CD14-positive monocyte (primary cell): ENCODE measurements around the gene SETDB1. TPM values are rescaled to one million over a fixed set of nuclear protein-coding genes. Genes with fewer than 3 reads are reported as not detected.

Experiments used
- DNase-seq, 3 donors: peaks; one replicate each; pipeline ENCODE4 v3.0.0-alpha.2; 2011 to 2022
- H2AFZ ChIP-seq: 2 replicates; pipeline ENCODE4 v1.6.0; 2012; ENCODE audit warnings: mild to moderate bottlenecking, low read depth, low read length, inconsistent platforms; ENCODE audit not compliant: insufficient read depth, poor library complexity, severe bottlenecking
- H3K27ac ChIP-seq, 2 donors: 1 replicate in 1 of 2; 2 replicates in 1 of 2; pipeline ENCODE4 v1.5.1; 2012 to 2013; ENCODE audit warnings: low read length in 2 of 2, control low read depth in 1 of 2, inconsistent platforms in 1 of 2, low read depth in 1 of 2, mild to moderate bottlenecking in 1 of 2
- H3K27me3 ChIP-seq, 2 donors: one replicate each; pipeline versions ENCODE4 v1.6.0 to v1.6.1; 2011 to 2013; ENCODE audit warnings: low read length in 2 of 2; ENCODE audit not compliant: control insufficient read depth in 2 of 2, insufficient read depth in 2 of 2
- H3K36me3 ChIP-seq, 2 donors: replicated peaks in 1 of 2; 1 replicate in 1 of 2; 2 replicates in 1 of 2; pipeline versions ENCODE4 v1.5.1 to v1.6.1; 2012 to 2013; ENCODE audit warnings: low read length in 2 of 2, control low read depth in 1 of 2, inconsistent platforms in 1 of 2, mild to moderate bottlenecking in 1 of 2; ENCODE audit not compliant: insufficient read depth in 2 of 2, control insufficient read depth in 1 of 2
- H3K4me1 ChIP-seq, 2 donors: 1 replicate in 1 of 2; 2 replicates in 1 of 2; pipeline versions ENCODE4 v1.5.1 to v1.6.1; 2012 to 2013; ENCODE audit warnings: low read length in 2 of 2, control low read depth in 1 of 2, inconsistent platforms in 1 of 2, mild to moderate bottlenecking in 1 of 2, moderate library complexity in 1 of 2; ENCODE audit not compliant: insufficient read depth in 2 of 2, control insufficient read depth in 1 of 2
- H3K4me2 ChIP-seq: replicated peaks from 2 replicates; pipeline ENCODE3; 2012; ENCODE audit warnings: low read length, moderate library complexity, mild to moderate bottlenecking; ENCODE audit not compliant: poor library complexity, severe bottlenecking; ENCODE audit errors: extremely low read depth
- H3K4me3 ChIP-seq, 3 experiments: fragments of 200-600 bp in 1 of 3; sonication (generic) in 1 of 3; replicated peaks in 1 of 3; 1 replicate in 2 of 3; 2 replicates in 1 of 3; pipeline ENCODE4 v1.5.1; 2011 to 2013; ENCODE audit warnings: low read length in 3 of 3, mild to moderate bottlenecking in 3 of 3, control low read depth in 2 of 3, low read depth in 2 of 3, inconsistent platforms in 1 of 3, moderate library complexity in 1 of 3
- H3K79me2 ChIP-seq: 2 replicates; pipeline ENCODE4 v1.6.0; 2012; ENCODE audit warnings: mild to moderate bottlenecking, control low read depth, inconsistent platforms, low read length, moderate library complexity; ENCODE audit not compliant: insufficient read depth
- H3K9ac ChIP-seq: 2 replicates; pipeline ENCODE4 v1.6.0; 2017; ENCODE audit warnings: low read length, mild to moderate bottlenecking; ENCODE audit not compliant: insufficient read depth, poor library complexity, severe bottlenecking
- H3K9me3 ChIP-seq, 2 donors: replicated peaks in 1 of 2; 1 replicate in 1 of 2; 2 replicates in 1 of 2; pipeline versions ENCODE4 v1.5.1 to v1.6.1; 2012 to 2013; ENCODE audit warnings: low read length in 2 of 2, control low read depth in 1 of 2; ENCODE audit not compliant: control insufficient read depth in 1 of 2, insufficient read depth in 1 of 2
- H4K20me1 ChIP-seq: 2 replicates; pipeline ENCODE4 v1.6.0; 2012; ENCODE audit warnings: mild to moderate bottlenecking, low read length, control low read depth, moderate library complexity; ENCODE audit not compliant: insufficient read depth
- H3K27ac Mint-ChIP-seq, 7 donors: one replicate each; pipeline ENCODE4 v1.8.0; 2020; ENCODE audit warnings: mild to moderate bottlenecking in 7 of 7, mixed read lengths in 7 of 7, moderate library complexity in 6 of 7, inconsistent platforms in 2 of 7
- H3K27me3 Mint-ChIP-seq, 3 donors: one replicate each; pipeline ENCODE4 v1.8.0; 2021 to 2022; ENCODE audit warnings: low read depth in 3 of 3, mild to moderate bottlenecking in 3 of 3, mixed read lengths in 3 of 3, moderate library complexity in 3 of 3, inconsistent platforms in 1 of 3
- H3K36me3 Mint-ChIP-seq, 2 donors: one replicate each; pipeline ENCODE4 v1.8.0; 2020; ENCODE audit warnings: mixed read lengths in 2 of 2, inconsistent platforms in 1 of 2, mild to moderate bottlenecking in 1 of 2
- H3K4me1 Mint-ChIP-seq: one replicate; pipeline ENCODE4 v1.8.0; 2020; ENCODE audit warnings: mild to moderate bottlenecking, mixed read lengths
- H3K4me3 Mint-ChIP-seq, 2 donors: one replicate each; pipeline ENCODE4 v1.8.0; 2020; ENCODE audit warnings: mild to moderate bottlenecking in 2 of 2, mixed read lengths in 2 of 2, moderate library complexity in 1 of 2
- H3K9me3 Mint-ChIP-seq, 7 donors: one replicate each; pipeline ENCODE4 v1.8.0; 2020 to 2022; ENCODE audit warnings: mixed read lengths in 7 of 7, mild to moderate bottlenecking in 6 of 7, moderate library complexity in 6 of 7, inconsistent platforms in 2 of 7
- WGBS: methylation state at CpG from one replicate; pipeline ENCODE4 v1.1.5; 2013; ENCODE audit warnings: missing lambda C conversion rate; ENCODE audit not compliant: insufficient coverage; 5-methylcytosine and 5-hydroxymethylcytosine counted together
- intact Hi-C, 2 donors: fragments of 100-400 bp; cut with micrococcal nuclease; formaldehyde crosslinking; loops; one replicate each; pipeline versions ENCODE4 v1.15.0 to v1.15.1; 2023
- polyA plus RNA-seq, 3 donors: library from polyadenylated mRNA; depleted of rRNA in 1 of 3; unstranded in 2 of 3; stranded (reverse) in 1 of 3; fragments of 300-500 nt in 2 of 3; fragments of >200 nt in 1 of 3; fragmentation: Illumina TruSeq in 2 of 3; gene quantifications; 1 replicate in 2 of 3; 2 replicates in 1 of 3; pipeline ENCODE4 v1.2.3, GENCODE V29; 2012 to 2021
- TF ChIP-seq, protein P1 (sequence below): fragments of 200-600 bp; IDR thresholded peaks from one replicate; pipeline ENCODE4 v1.8.0; 2022; ENCODE audit warnings: antibody characterized with exemption, mild to moderate bottlenecking

SETDB1 gene
- polyA plus RNA-seq, 3 donors, result 13.9 to 69.4 (median 15.5) TPM

DNA sequence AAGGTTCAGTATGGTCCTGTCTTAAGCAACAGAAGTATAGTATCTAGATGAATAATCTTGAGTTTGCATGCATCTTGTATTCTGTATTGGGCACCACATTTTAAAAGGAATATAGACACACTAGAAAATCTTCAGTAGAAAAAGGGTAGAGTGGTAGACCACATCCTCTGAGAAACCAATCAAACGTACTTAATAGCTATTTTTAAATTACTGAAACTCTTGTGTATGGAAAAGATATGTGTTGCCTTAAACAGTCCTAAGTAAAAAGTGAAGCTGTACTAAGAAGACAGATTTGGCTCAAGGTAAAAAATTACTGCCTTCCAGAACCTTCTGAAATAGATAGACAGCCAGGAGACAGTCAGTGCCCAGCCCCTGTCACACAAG is 36.1 kb upstream of the SETDB1 start:
- peaks cover 0 to 2% (median 0%) of the 10 kb centered on the region in 7 donors for H3K9me3 Mint-ChIP-seq
- Histone ChIP-seq H3K27me3 (no peaks in the 10 kb centered on the region), H3K9ac (no peak overlapping the region), H3K79me2 (no peaks in the 10 kb centered on the region), H3K4me1 (no peaks in the 10 kb centered on the region), H3K36me3 (no peaks in the 10 kb centered on the region), H4K20me1 (no peaks in the 10 kb centered on the region), H2AFZ (no peak overlapping the region), H3K9me3 (no peaks in the 10 kb centered on the region), H3K27ac (no peak overlapping the region), H3K4me3 (no peak overlapping the region), H3K4me2 (no peak overlapping the region)
- H3K36me3 Mint-ChIP-seq, result no peaks in the 10 kb centered on the region
- TF ChIP-seq, protein P1, sequence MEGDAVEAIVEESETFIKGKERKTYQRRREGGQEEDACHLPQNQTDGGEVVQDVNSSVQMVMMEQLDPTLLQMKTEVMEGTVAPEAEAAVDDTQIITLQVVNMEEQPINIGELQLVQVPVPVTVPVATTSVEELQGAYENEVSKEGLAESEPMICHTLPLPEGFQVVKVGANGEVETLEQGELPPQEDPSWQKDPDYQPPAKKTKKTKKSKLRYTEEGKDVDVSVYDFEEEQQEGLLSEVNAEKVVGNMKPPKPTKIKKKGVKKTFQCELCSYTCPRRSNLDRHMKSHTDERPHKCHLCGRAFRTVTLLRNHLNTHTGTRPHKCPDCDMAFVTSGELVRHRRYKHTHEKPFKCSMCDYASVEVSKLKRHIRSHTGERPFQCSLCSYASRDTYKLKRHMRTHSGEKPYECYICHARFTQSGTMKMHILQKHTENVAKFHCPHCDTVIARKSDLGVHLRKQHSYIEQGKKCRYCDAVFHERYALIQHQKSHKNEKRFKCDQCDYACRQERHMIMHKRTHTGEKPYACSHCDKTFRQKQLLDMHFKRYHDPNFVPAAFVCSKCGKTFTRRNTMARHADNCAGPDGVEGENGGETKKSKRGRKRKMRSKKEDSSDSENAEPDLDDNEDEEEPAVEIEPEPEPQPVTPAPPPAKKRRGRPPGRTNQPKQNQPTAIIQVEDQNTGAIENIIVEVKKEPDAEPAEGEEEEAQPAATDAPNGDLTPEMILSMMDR, result no peak
- peaks cover 3 to 5% (median 3%) of the 10 kb centered on the region in 3 donors for H3K27me3 Mint-ChIP-seq
- no peak for DNase-seq
- H3K4me3 Mint-ChIP-seq, result no peak overlapping the region
- H3K4me1 Mint-ChIP-seq, result peaks cover 11% of the 10 kb centered on the region
- no peak overlapping the region for H3K27ac Mint-ChIP-seq
- WGBS, result no CpG with 5 or more reads among the region's 1 CpG
- intact Hi-C loops, result no loop called here

DNA sequence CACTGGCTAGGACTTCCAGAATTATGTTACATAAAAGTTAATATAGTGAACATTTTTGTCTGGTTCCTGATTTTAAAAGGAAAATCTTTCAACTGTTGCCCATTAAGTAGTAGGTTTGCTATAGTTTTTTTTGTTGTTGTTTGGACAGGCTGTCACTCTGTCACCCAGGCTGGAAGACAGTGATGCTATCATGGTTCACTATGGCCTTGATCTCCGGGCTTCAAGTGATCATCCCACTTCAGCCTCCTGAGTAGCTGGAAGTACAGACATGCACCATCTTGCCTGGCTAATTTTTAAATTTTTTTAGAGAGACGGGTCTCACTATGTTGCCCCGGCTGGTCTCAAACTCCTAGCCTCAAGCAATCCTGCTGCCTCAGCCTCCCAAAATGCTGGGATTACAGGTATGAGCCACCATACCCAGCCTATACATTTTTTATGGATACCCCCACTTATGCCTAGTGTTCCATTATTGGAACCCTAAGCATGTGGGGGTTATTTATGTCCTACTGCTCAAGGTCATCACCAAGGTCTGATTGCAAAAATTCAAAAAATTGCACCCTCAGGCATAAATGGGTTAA is 32.7 kb upstream of the SETDB1 start:
- 96% methylated on average over 3 of the region's 3 CpGs for WGBS
- Histone ChIP-seq H3K36me3 (no peaks in the 10 kb centered on the region), H3K4me2 (no peak overlapping the region), H3K27me3 (no peaks in the 10 kb centered on the region), H3K79me2 (no peaks in the 10 kb centered on the region), H2AFZ (no peak overlapping the region), H3K9ac (no peak overlapping the region), H3K27ac (no peak overlapping the region), H3K9me3 (no peaks in the 10 kb centered on the region), H3K4me3 (no peak overlapping the region), H3K4me1 (no peaks in the 10 kb centered on the region), H4K20me1 (no peaks in the 10 kb centered on the region)
- intact Hi-C loops, result no loop called here
- H3K36me3 Mint-ChIP-seq, result no peaks in the 10 kb centered on the region
- no peak for DNase-seq
- H3K4me3 Mint-ChIP-seq, result no peak overlapping the region
- peaks cover 11% of the 10 kb centered on the region for H3K4me1 Mint-ChIP-seq
- no peak overlapping the region for H3K27ac Mint-ChIP-seq
- H3K9me3 Mint-ChIP-seq, result no peaks in the 10 kb centered on the region
- peaks cover 0 to 2% (median 1%) of the 10 kb centered on the region in 3 donors for H3K27me3 Mint-ChIP-seq
- TF ChIP-seq, protein P1, result no peak
